Measurements from ENCODE around the gene MTHFD1L.

The MTHFD1L gene

GRCh38 chr6:151059612-151060095, 194.2 kb downstream of the MTHFD1L start:
- DNase-seq (ENCODE audit: extremely low spot score): no peak
- no peak for TF ChIP-seq ZNF384 (IDR thresholded peaks at IDR 0.05)
- no peak for TF ChIP-seq ELF4 (IDR thresholded peaks at IDR 0.05)
- no peak for TF ChIP-seq HDGF (IDR thresholded peaks at IDR 0.05; ENCODE audit: borderline replicate concordance)
- no peak for TF ChIP-seq CTBP1 (IDR thresholded peaks at IDR 0.05; ENCODE audit: borderline replicate concordance)
- no peak for TF ChIP-seq FOXK2 (IDR thresholded peaks at IDR 0.05)
- TF ChIP-seq TARDBP (IDR thresholded peaks at IDR 0.05): no peak
- TF ChIP-seq SUZ12 (IDR thresholded peaks at IDR 0.05): no peak
- no peak for TF ChIP-seq LEF1 (IDR thresholded peaks at IDR 0.05; ENCODE audit: borderline replicate concordance)
- TF ChIP-seq FOXA1 (IDR thresholded peaks at IDR 0.05): no peak
- no peak for TF ChIP-seq BHLHE40 (IDR thresholded peaks at IDR 0.05; ENCODE audit: borderline replicate concordance)
- no peak for TF ChIP-seq NFRKB (IDR thresholded peaks at IDR 0.05)
- no peak for TF ChIP-seq SP1 (IDR thresholded peaks at IDR 0.05)
- no peak for TF ChIP-seq ARNT (IDR thresholded peaks at IDR 0.05)
- TF ChIP-seq L3MBTL2 (conservative IDR thresholded peaks at IDR 0.05): no peak
- TF ChIP-seq FOXM1 (IDR thresholded peaks at IDR 0.05; ENCODE audit: borderline replicate concordance): no peak
- TF ChIP-seq PKNOX1 (IDR thresholded peaks at IDR 0.05): no peak
- POLR2A ChIA-PET: interaction anchor here (0.7 kb wide), 1 partner anchor 937 kb away, joined by 3 read pairs; no protein-coding TSS in a partner anchor
- CTCF ChIA-PET: no interaction called here

- ChIA-PET POLR2A (no interaction called here), CTCF (no interaction called here)
- no peak for DNase-seq (ENCODE audit: extremely low spot score)
- TF ChIP-seq ARNT (IDR thresholded peaks at IDR 0.05) (no peak), FOXK2 (IDR thresholded peaks at IDR 0.05) (no peak)
Measured at GRCh38 chr6:151060096-151060765, 194.7 kb downstream of the MTHFD1L start.

- TF ChIP-seq FOXM1 (IDR thresholded peaks at IDR 0.05; ENCODE audit: borderline replicate concordance): no peak
- no peak for TF ChIP-seq L3MBTL2 (conservative IDR thresholded peaks at IDR 0.05)
- TF ChIP-seq NFRKB (IDR thresholded peaks at IDR 0.05): no peak
- TF ChIP-seq TARDBP (IDR thresholded peaks at IDR 0.05): no peak
- no peak for TF ChIP-seq LEF1 (IDR thresholded peaks at IDR 0.05; ENCODE audit: borderline replicate concordance)
- DNase-seq (ENCODE audit: extremely low spot score): no peak
- CTCF ChIA-PET: no interaction called here
- POLR2A ChIA-PET: no interaction called here
Measured at GRCh38 chr6:151060766-151061531, 195.4 kb downstream of the MTHFD1L start.

GRCh38 chr6:151063352-151063751, 197.8 kb downstream of the MTHFD1L start:
- CTCF ChIA-PET: interaction anchor here (0.6 to 0.7 kb wide), 3 partner anchors 95 to 334 kb away, joined by 3 to 4 read pairs (median 3); no protein-coding TSS in a partner anchor
- POLR2A ChIA-PET: no interaction called here
- no peak for DNase-seq (ENCODE audit: extremely low spot score)
- TF ChIP-seq ZNF384 (IDR thresholded peaks at IDR 0.05) (no peak), PKNOX1 (IDR thresholded peaks at IDR 0.05) (0 out of 2 replicates have a peak, but pooled peaks have one; percentile 44), SP1 (IDR thresholded peaks at IDR 0.05) (no peak)

DNA sequence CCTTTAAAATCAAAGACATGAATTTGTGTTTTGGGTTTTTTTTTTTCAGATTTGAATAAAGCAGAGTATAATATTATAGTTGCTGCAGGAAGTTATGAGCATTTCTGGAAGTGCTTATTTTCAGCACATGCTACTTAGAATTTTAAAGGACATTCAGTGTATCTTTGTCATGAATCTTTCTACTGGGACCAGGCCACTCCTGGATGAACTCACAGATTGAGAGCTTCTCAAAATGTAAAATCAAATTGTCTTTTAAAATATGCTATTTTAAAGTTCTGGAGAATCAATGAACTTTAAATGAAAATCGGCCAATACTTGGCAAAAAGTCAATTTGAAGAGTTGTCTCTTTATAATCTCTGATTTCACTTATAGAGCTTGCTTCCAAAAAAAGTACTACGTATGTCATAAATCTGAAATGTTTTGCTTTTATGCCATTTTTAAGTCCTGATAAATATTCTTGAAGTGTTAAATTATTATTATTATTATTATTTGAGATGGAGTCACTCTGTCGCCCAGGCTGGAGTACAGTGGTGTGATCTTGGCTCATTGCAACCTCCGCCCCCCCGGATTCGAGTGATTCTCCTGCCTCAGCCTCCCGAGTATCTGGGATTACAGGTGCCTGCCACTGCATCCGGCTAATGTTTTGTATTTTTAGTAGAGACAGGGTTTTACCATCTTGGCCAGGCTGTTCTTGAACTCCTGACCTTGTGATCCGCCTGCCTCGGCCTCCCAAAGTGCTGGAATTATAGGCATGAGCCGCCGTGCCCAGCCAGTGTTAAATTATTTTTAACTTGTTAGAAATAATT, 198.5 kb downstream of the MTHFD1L start:
- TF ChIP-seq L3MBTL2 (conservative IDR thresholded peaks at IDR 0.05): no peak
- TF ChIP-seq FOXA1 (IDR thresholded peaks at IDR 0.05): no peak
- TF ChIP-seq ARNT (IDR thresholded peaks at IDR 0.05): no peak
- no peak for TF ChIP-seq CTBP1 (IDR thresholded peaks at IDR 0.05; ENCODE audit: borderline replicate concordance)
- no peak for TF ChIP-seq HDGF (IDR thresholded peaks at IDR 0.05; ENCODE audit: borderline replicate concordance)
- no peak for TF ChIP-seq SP1 (IDR thresholded peaks at IDR 0.05)
- no peak for TF ChIP-seq TARDBP (IDR thresholded peaks at IDR 0.05)
- TF ChIP-seq NFRKB (IDR thresholded peaks at IDR 0.05): no peak
- no peak for TF ChIP-seq LEF1 (IDR thresholded peaks at IDR 0.05; ENCODE audit: borderline replicate concordance)
- no peak for TF ChIP-seq ZNF384 (IDR thresholded peaks at IDR 0.05)
- TF ChIP-seq ELF4 (IDR thresholded peaks at IDR 0.05): no peak
- no peak for DNase-seq (ENCODE audit: extremely low spot score)
- CTCF ChIA-PET: interaction anchor here (0.6 to 0.7 kb wide), 3 partner anchors 95 to 333 kb away, joined by 3 to 4 read pairs (median 3); no protein-coding TSS in a partner anchor
- POLR2A ChIA-PET: no interaction called here

GRCh38 chr6:151065027-151065815, 199.7 kb downstream of the MTHFD1L start:
- CTCF ChIA-PET: no interaction called here
- no peak for TF ChIP-seq NFRKB (IDR thresholded peaks at IDR 0.05)
- no peak for TF ChIP-seq ARNT (IDR thresholded peaks at IDR 0.05)
- TF ChIP-seq TARDBP (IDR thresholded peaks at IDR 0.05): no peak
- TF ChIP-seq LEF1 (IDR thresholded peaks at IDR 0.05; ENCODE audit: borderline replicate concordance): no peak
- TF ChIP-seq L3MBTL2 (conservative IDR thresholded peaks at IDR 0.05): no peak
- TF ChIP-seq FOXA1 (IDR thresholded peaks at IDR 0.05): no peak
- no peak for TF ChIP-seq SUZ12 (IDR thresholded peaks at IDR 0.05)
- no peak for TF ChIP-seq FOXM1 (IDR thresholded peaks at IDR 0.05; ENCODE audit: borderline replicate concordance)
- no peak for TF ChIP-seq BHLHE40 (IDR thresholded peaks at IDR 0.05; ENCODE audit: borderline replicate concordance)
- TF ChIP-seq CTBP1 (IDR thresholded peaks at IDR 0.05; ENCODE audit: borderline replicate concordance): no peak
- TF ChIP-seq ELF4 (IDR thresholded peaks at IDR 0.05): no peak
- no peak for TF ChIP-seq PKNOX1 (IDR thresholded peaks at IDR 0.05)
- TF ChIP-seq ZNF384 (IDR thresholded peaks at IDR 0.05): no peak
- TF ChIP-seq FOXK2 (IDR thresholded peaks at IDR 0.05): no peak
- POLR2A ChIA-PET: no interaction called here
- no peak for DNase-seq (ENCODE audit: extremely low spot score)
